ENCODE measurements around the gene CCDC93.

The CCDC93 gene

DNA sequence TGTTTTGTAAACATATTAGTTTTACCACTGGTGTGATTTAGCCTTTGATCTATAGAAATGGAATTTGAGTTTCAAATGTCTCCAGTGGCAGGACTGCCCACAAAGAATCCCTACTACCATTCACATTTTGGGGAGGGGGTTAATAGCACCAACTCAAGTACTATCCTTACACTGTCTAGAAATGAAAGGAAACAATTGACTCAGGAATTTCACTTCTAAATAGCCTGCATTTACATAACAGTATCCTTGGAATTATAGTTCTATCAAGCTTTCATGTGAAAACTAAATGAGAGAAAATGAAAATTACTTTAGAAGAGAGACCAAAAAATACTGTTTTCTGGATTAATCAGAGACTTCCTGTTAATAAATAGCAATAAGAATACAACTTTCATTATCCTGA, 7.5 kb upstream of the CCDC93 start:
- TF ChIP-seq OVOL3 (tag by site-specific recombination; IDR thresholded peaks at IDR 0.05) (no peak), ZNF10 (tag by site-specific recombination; IDR thresholded peaks at IDR 0.05) (no peak), BCL11A (tag by site-specific recombination; IDR thresholded peaks at IDR 0.05; ENCODE audit: low read depth) (no peak), ZNF48 (tag by site-specific recombination; IDR thresholded peaks at IDR 0.05) (no peak), ZNF76 (tag by site-specific recombination; IDR thresholded peaks at IDR 0.05; ENCODE audit: borderline replicate concordance, low read depth) (no peak), INSM2 (tag by site-specific recombination; IDR thresholded peaks at IDR 0.05) (no peak), ZBTB10 (tag by site-specific recombination; IDR thresholded peaks at IDR 0.05) (no peak), ZNF350 (tag by site-specific recombination; IDR thresholded peaks at IDR 0.05) (no peak), ZNF548 (tag by site-specific recombination; IDR thresholded peaks at IDR 0.05) (no peak)
- TF ChIP-seq, protein P1, sequence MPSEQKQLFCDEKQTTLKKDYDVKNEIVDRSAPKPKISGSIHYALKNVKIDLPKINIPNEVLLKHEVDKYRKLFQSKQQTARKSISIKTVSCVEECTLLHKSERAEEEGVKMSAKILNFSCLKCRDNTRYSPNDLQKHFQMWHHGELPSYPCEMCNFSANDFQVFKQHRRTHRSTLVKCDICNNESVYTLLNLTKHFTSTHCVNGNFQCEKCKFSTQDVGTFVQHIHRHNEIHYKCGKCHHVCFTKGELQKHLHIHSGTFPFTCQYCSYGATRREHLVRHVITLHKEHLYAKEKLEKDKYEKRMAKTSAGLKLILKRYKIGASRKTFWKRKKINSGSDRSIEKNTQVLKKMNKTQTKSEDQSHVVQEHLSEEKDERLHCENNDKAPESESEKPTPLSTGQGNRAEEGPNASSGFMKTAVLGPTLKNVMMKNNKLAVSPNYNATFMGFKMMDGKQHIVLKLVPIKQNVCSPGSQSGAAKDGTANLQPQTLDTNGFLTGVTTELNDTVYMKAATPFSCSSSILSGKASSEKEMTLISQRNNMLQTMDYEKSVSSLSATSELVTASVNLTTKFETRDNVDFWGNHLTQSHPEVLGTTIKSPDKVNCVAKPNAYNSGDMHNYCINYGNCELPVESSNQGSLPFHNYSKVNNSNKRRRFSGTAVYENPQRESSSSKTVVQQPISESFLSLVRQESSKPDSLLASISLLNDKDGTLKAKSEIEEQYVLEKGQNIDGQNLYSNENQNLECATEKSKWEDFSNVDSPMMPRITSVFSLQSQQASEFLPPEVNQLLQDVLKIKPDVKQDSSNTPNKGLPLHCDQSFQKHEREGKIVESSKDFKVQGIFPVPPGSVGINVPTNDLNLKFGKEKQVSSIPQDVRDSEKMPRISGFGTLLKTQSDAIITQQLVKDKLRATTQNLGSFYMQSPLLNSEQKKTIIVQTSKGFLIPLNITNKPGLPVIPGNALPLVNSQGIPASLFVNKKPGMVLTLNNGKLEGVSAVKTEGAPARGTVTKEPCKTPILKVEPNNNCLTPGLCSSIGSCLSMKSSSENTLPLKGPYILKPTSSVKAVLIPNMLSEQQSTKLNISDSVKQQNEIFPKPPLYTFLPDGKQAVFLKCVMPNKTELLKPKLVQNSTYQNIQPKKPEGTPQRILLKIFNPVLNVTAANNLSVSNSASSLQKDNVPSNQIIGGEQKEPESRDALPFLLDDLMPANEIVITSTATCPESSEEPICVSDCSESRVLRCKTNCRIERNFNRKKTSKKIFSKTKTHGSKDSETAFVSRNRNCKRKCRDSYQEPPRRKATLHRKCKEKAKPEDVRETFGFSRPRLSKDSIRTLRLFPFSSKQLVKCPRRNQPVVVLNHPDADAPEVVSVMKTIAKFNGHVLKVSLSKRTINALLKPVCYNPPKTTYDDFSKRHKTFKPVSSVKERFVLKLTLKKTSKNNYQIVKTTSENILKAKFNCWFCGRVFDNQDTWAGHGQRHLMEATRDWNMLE (tag by site-specific recombination; conservative IDR thresholded peaks at IDR 0.05; ENCODE audit: low read depth), result no peak
- Histone ChIP-seq H3K27ac (ENCODE audit: extremely low read depth, low read depth, low read length) (no peak overlapping the region), H3K9me3 (ENCODE audit: control insufficient read depth, insufficient read depth, low read depth, low read length) (no peaks in the 10 kb centered on the region), H3K36me3 (ENCODE audit: control insufficient read depth in 2 of 2, insufficient read depth in 1 of 2, low read length in 2 of 2) (no peaks in the 10 kb centered on the region), H3K4me3 (ENCODE audit: low read depth, low read length) (no peak overlapping the region), H3K4me1 (ENCODE audit: control insufficient read depth, insufficient read depth, low read length) (no peaks in the 10 kb centered on the region)
- ChIA-PET POLR2A (no interaction called here), CTCF (interaction anchor here (1.3 kb wide), 1 partner anchor 10 kb away, joined by 4 read pairs; no protein-coding TSS in a partner anchor)

GRCh38 chr2:118019821-118020220, 6.0 kb upstream of the CCDC93 start:
- Histone ChIP-seq H3K4me1 (ENCODE audit: control insufficient read depth, insufficient read depth, low read length) (no peaks in the 10 kb centered on the region; the same call in 1 of the 2 replicates), H3K36me3 (ENCODE audit: control insufficient read depth in 2 of 2, insufficient read depth in 1 of 2, low read length in 2 of 2) (no peaks in the 10 kb centered on the region), H3K4me3 (ENCODE audit: low read depth, low read length) (no peak overlapping the region), H3K9me3 (ENCODE audit: control insufficient read depth, insufficient read depth, low read depth, low read length) (no peaks in the 10 kb centered on the region), H3K27ac (ENCODE audit: extremely low read depth, low read depth, low read length) (no peak overlapping the region)
- ChIA-PET CTCF (interaction anchor here (1.1 kb wide), 1 partner anchor 13 kb away, joined by 3 read pairs; no protein-coding TSS in a partner anchor), POLR2A (no interaction called here)
- TF ChIP-seq ZNF843 (tag by site-specific recombination; IDR thresholded peaks at IDR 0.05), result no peak
- TF ChIP-seq, protein P2, sequence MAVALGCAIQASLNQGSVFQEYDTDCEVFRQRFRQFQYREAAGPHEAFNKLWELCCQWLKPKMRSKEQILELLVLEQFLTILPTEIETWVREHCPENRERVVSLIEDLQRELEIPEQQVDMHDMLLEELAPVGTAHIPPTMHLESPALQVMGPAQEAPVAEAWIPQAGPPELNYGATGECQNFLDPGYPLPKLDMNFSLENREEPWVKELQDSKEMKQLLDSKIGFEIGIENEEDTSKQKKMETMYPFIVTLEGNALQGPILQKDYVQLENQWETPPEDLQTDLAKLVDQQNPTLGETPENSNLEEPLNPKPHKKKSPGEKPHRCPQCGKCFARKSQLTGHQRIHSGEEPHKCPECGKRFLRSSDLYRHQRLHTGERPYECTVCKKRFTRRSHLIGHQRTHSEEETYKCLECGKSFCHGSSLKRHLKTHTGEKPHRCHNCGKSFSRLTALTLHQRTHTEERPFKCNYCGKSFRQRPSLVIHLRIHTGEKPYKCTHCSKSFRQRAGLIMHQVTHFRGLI (tag by site-specific recombination; IDR thresholded peaks at IDR 0.05), result no peak
- TF ChIP-seq ZNF600 (tag by site-specific recombination; IDR thresholded peaks at IDR 0.05), result no peak
- no peak for TF ChIP-seq OVOL3 (tag by site-specific recombination; IDR thresholded peaks at IDR 0.05)
- TF ChIP-seq ZNF837 (tag by site-specific recombination; IDR thresholded peaks at IDR 0.05), result no peak
- TF ChIP-seq, protein P3, sequence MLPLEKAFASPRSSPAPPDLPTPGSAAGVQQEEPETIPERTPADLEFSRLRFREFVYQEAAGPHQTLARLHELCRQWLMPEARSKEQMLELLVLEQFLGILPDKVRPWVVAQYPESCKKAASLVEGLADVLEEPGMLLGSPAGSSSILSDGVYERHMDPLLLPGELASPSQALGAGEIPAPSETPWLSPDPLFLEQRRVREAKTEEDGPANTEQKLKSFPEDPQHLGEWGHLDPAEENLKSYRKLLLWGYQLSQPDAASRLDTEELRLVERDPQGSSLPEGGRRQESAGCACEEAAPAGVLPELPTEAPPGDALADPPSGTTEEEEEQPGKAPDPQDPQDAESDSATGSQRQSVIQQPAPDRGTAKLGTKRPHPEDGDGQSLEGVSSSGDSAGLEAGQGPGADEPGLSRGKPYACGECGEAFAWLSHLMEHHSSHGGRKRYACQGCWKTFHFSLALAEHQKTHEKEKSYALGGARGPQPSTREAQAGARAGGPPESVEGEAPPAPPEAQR (tag by site-specific recombination; IDR thresholded peaks at IDR 0.05), result no peak
- no peak for TF ChIP-seq ZNF184 (tag by site-specific recombination; IDR thresholded peaks at IDR 0.05)
- TF ChIP-seq ZNF37A (tag by site-specific recombination; IDR thresholded peaks at IDR 0.05), result no peak
- TF ChIP-seq ZNF302 (tag by site-specific recombination; IDR thresholded peaks at IDR 0.05; ENCODE audit: low read depth), result no peak
- TF ChIP-seq ZNF658 (tag by site-specific recombination; IDR thresholded peaks at IDR 0.05), result no peak
- TF ChIP-seq ZNF624 (tag by site-specific recombination; IDR thresholded peaks at IDR 0.05), result no peak
- no peak for TF ChIP-seq KLF8 (tag by site-specific recombination; IDR thresholded peaks at IDR 0.05)
